Measurements from ENCODE around the gene C3. TPM values are rescaled to one million over a fixed set of nuclear protein-coding genes. Genes with fewer than 3 reads are reported as not detected.
"Not testable (repeated sequence)": the region's sequence is repeated elsewhere in the genome, so short reads cannot be mapped to it uniquely, and the experiment has no call there.

The C3 gene
- polyA plus RNA-seq, 2 donors, result 25.6 to 137 TPM

DNA sequence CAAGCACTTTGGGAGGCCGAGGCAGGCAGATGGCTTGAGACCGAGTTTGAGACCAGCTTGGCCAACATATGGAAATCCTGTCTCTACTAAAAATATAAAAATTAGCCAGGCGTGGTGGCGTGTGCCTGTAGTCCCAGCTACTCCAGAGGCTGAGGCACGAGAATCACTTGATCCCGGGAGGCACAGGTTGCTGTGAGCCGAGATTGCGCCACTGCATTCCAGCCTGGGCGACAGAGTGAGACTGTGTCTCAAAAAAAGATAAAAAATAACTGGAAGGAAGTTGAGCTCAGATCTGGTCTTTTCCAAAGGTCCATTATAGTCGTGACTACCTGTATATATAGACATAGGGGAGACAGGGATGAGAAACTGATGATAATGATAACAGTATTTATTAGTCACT is 28.1 kb upstream of the C3 start:
- 87 to 88% methylated on average over 10 of the region's 10 CpGs for WGBS, 2 donors
- not testable (repeated sequence) for H3K27ac ChIP-seq (ENCODE audit: low read depth in 2 of 2, low read length in 1 of 2); H3K27me3 ChIP-seq (ENCODE audit: control insufficient read depth in 1 of 2, insufficient read depth in 2 of 2, low read length in 2 of 2); H3K9me3 ChIP-seq (ENCODE audit: control insufficient read depth in 2 of 2, insufficient read depth in 1 of 2, low read depth in 1 of 2, low read length in 1 of 2); H3K4me3 ChIP-seq (ENCODE audit: low read depth in 1 of 2, low read length in 2 of 2)
- peaks cover 11 to 41% of the 10 kb centered on the region in 2 donors for H3K36me3 ChIP-seq (ENCODE audit: control insufficient read depth in 2 of 2, insufficient read depth in 2 of 2, low read length in 1 of 2)
- peaks cover 0 to 14% of the 10 kb centered on the region in 2 donors for H3K4me1 ChIP-seq (ENCODE audit: control insufficient read depth in 2 of 2, insufficient read depth in 2 of 2, low read length in 1 of 2)

GRCh38 chr19:6745965-6746364 is 25.5 kb upstream of the C3 start:
- Histone ChIP-seq H3K36me3 (ENCODE audit: control insufficient read depth in 2 of 2, insufficient read depth in 2 of 2, low read length in 1 of 2) (peaks cover 11 to 42% of the 10 kb centered on the region in 2 donors), H3K27ac (ENCODE audit: low read depth in 2 of 2, low read length in 1 of 2) (no peak overlapping the region), H3K4me3 (ENCODE audit: low read depth in 1 of 2, low read length in 2 of 2) (peak overlapping the region in 1 of 2 donors; percentile 25), H3K27me3 (ENCODE audit: control insufficient read depth in 1 of 2, insufficient read depth in 2 of 2, low read length in 2 of 2) (no peaks in the 10 kb centered on the region), H3K9me3 (ENCODE audit: control insufficient read depth in 2 of 2, insufficient read depth in 1 of 2, low read depth in 1 of 2, low read length in 1 of 2) (no peaks in the 10 kb centered on the region), H3K4me1 (ENCODE audit: control insufficient read depth in 2 of 2, insufficient read depth in 2 of 2, low read length in 1 of 2) (peaks cover 0 to 9% of the 10 kb centered on the region in 2 donors)
- 92 to 95% methylated on average over 24 of the region's 24 CpGs for WGBS, 2 donors

- Histone ChIP-seq H3K36me3 (ENCODE audit: control insufficient read depth in 2 of 2, insufficient read depth in 2 of 2, low read length in 1 of 2) (peaks cover 9 to 36% of the 10 kb centered on the region in 2 donors), H3K4me1 (ENCODE audit: control insufficient read depth in 2 of 2, insufficient read depth in 2 of 2, low read length in 1 of 2) (peaks cover 0 to 8% of the 10 kb centered on the region in 2 donors), H3K9me3 (ENCODE audit: control insufficient read depth in 2 of 2, insufficient read depth in 1 of 2, low read depth in 1 of 2, low read length in 1 of 2) (no peaks in the 10 kb centered on the region), H3K4me3 (ENCODE audit: low read depth in 1 of 2, low read length in 2 of 2) (peak overlapping the region; percentile 34 to 48), H3K27ac (ENCODE audit: low read depth in 2 of 2, low read length in 1 of 2) (peak overlapping the region; percentile 80 to 86), H3K27me3 (ENCODE audit: control insufficient read depth in 1 of 2, insufficient read depth in 2 of 2, low read length in 2 of 2) (no peaks in the 10 kb centered on the region)
- WGBS, 2 donors, result 27 to 38% methylated on average over 41 of the region's 41 CpGs
Observed at GRCh38 chr19:6744381-6745301, 24.2 kb upstream of the C3 start.

DNA sequence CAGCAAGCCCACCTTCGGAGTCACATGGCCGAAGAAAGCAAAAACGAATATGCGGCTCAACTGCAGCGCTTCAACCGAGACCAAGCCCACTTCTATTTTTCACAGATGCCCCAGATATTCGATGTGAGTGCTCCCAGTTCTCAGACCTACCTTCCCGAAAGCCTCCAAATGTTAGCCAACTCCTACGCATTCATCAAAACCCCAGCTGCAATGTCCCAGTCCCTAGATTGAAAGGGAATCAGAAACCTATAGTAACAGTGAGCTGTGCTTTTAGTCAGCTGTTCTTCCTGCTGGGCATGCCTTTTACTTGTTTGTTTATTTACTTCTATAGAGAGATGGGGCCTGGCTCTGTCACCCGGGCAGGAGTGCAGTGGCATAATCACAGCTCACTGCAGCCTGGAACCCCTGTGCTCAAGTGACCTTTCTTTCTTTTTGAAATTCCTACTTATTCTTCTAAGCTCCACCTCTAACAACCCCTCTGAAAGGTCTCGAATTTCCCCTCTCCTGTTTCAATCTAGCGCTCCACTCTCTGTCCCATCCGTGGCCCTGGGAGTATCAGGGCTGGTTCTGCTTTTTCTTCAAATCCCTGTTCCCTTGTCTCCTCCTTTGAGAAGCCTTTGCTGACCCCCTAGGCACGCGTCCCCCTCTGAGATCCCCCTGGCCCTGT is 23.4 kb upstream of the C3 start:
- Histone ChIP-seq H3K27ac (ENCODE audit: low read depth in 2 of 2, low read length in 1 of 2) (peak overlapping the region; percentile 80 to 86), H3K4me1 (ENCODE audit: control insufficient read depth in 2 of 2, insufficient read depth in 2 of 2, low read length in 1 of 2) (peaks cover 0 to 8% of the 10 kb centered on the region in 2 donors), H3K4me3 (ENCODE audit: low read depth in 1 of 2, low read length in 2 of 2) (peak overlapping the region; percentile 34 to 89), H3K36me3 (ENCODE audit: control insufficient read depth in 2 of 2, insufficient read depth in 2 of 2, low read length in 1 of 2) (peaks cover 9 to 31% of the 10 kb centered on the region in 2 donors), H3K9me3 (ENCODE audit: control insufficient read depth in 2 of 2, insufficient read depth in 1 of 2, low read depth in 1 of 2, low read length in 1 of 2) (no peaks in the 10 kb centered on the region), H3K27me3 (ENCODE audit: control insufficient read depth in 1 of 2, insufficient read depth in 2 of 2, low read length in 2 of 2) (no peaks in the 10 kb centered on the region)
- WGBS, 2 donors, result 86 to 88% methylated on average over 15 of the region's 15 CpGs

GRCh38 chr19:6743066-6743465 is 22.6 kb upstream of the C3 start:
- H3K36me3 ChIP-seq (ENCODE audit: control insufficient read depth in 2 of 2, insufficient read depth in 2 of 2, low read length in 1 of 2), result peaks cover 9 to 31% of the 10 kb centered on the region in 2 donors
- H3K27ac ChIP-seq (ENCODE audit: low read depth in 2 of 2, low read length in 1 of 2), result peak overlapping the region in 1 of 2 donors; percentile 62
- peaks cover 0 to 9% of the 10 kb centered on the region in 2 donors for H3K4me1 ChIP-seq (ENCODE audit: control insufficient read depth in 2 of 2, insufficient read depth in 2 of 2, low read length in 1 of 2)
- H3K27me3 ChIP-seq (ENCODE audit: control insufficient read depth in 1 of 2, insufficient read depth in 2 of 2, low read length in 2 of 2), result no peaks in the 10 kb centered on the region
- H3K4me3 ChIP-seq (ENCODE audit: low read depth in 1 of 2, low read length in 2 of 2), result peak overlapping the region; percentile 32 to 89
- no peaks in the 10 kb centered on the region for H3K9me3 ChIP-seq (ENCODE audit: control insufficient read depth in 2 of 2, insufficient read depth in 1 of 2, low read depth in 1 of 2, low read length in 1 of 2)
- 79 to 83% methylated on average over 7 of the region's 7 CpGs for WGBS, 2 donors

GRCh38 chr19:6740589-6741343 is 20.3 kb upstream of the C3 start:
- Histone ChIP-seq H3K27ac (ENCODE audit: low read depth in 2 of 2, low read length in 1 of 2) (peak overlapping the region; percentile 90 to 97), H3K36me3 (ENCODE audit: control insufficient read depth in 2 of 2, insufficient read depth in 2 of 2, low read length in 1 of 2) (peaks cover 5 to 19% of the 10 kb centered on the region in 2 donors), H3K9me3 (ENCODE audit: control insufficient read depth in 2 of 2, insufficient read depth in 1 of 2, low read depth in 1 of 2, low read length in 1 of 2) (no peaks in the 10 kb centered on the region), H3K4me1 (ENCODE audit: control insufficient read depth in 2 of 2, insufficient read depth in 2 of 2, low read length in 1 of 2) (peaks cover 0 to 11% of the 10 kb centered on the region in 2 donors), H3K4me3 (ENCODE audit: low read depth in 1 of 2, low read length in 2 of 2) (peak overlapping the region; percentile 85 to 89), H3K27me3 (ENCODE audit: control insufficient read depth in 1 of 2, insufficient read depth in 2 of 2, low read length in 2 of 2) (no peaks in the 10 kb centered on the region)
- 3% methylated on average over 35 to 46 of the region's 46 CpGs for WGBS, 2 donors

DNA sequence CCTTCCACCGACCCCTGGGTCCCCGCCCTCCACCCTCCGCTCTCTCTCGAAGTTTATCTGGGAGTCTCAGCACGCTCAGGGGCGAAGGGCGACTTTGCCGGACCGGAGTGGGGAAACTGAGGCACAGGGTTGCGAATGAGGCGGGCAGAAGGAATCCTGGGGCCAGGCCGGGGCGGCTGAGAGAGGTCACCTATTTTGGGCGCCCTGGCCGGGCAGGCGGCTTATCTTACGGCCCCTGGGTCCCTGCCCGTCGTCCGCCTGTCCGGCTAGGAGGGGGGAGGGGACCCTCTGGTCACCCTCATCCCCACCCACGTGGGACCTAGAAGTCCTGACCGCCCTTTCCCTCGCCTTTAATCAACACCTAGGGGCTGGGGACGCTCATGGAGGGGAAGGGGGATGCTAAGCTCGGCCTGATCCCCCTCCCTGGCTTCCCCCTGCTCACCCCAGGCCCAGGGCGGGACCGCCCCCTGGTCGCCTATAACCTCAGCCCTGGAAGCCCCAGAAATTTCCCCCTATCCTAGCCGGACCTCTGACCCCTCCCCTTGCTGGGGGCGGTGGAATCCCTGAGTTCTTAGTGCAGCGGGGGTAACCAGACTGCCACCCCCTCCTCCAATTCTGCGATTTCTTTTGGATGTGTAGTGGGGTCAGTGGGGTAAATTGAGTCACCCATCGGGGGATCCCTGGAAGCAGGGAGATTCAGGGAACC is 19.6 kb upstream of the C3 start:
- Histone ChIP-seq H3K27me3 (ENCODE audit: control insufficient read depth in 1 of 2, insufficient read depth in 2 of 2, low read length in 2 of 2) (no peaks in the 10 kb centered on the region), H3K9me3 (ENCODE audit: control insufficient read depth in 2 of 2, insufficient read depth in 1 of 2, low read depth in 1 of 2, low read length in 1 of 2) (no peaks in the 10 kb centered on the region), H3K27ac (ENCODE audit: low read depth in 2 of 2, low read length in 1 of 2) (peak overlapping the region; percentile 90 to 97), H3K36me3 (ENCODE audit: control insufficient read depth in 2 of 2, insufficient read depth in 2 of 2, low read length in 1 of 2) (peaks cover 5 to 15% of the 10 kb centered on the region in 2 donors), H3K4me3 (ENCODE audit: low read depth in 1 of 2, low read length in 2 of 2) (peak overlapping the region; percentile 85 to 89), H3K4me1 (ENCODE audit: control insufficient read depth in 2 of 2, insufficient read depth in 2 of 2, low read length in 1 of 2) (peaks cover 0 to 11% of the 10 kb centered on the region in 2 donors)
- 0 to 1% methylated on average over 31 to 34 of the region's 34 CpGs for WGBS, 2 donors

- H3K27ac ChIP-seq (ENCODE audit: low read depth in 2 of 2, low read length in 1 of 2), result peak within 1 kb of the TSS; percentile 92 to 99
- H3K4me3 ChIP-seq (ENCODE audit: low read depth in 1 of 2, low read length in 2 of 2), result peak within 1 kb of the TSS; percentile 85 to 89
- H3K27me3 ChIP-seq (ENCODE audit: control insufficient read depth in 1 of 2, insufficient read depth in 2 of 2, low read length in 2 of 2), result no peaks in the 10 kb centered on the region
- H3K4me1 ChIP-seq (ENCODE audit: control insufficient read depth in 2 of 2, insufficient read depth in 2 of 2, low read length in 1 of 2), result peaks cover 0 to 7% of the 10 kb centered on the region in 2 donors
- peaks cover 5 to 12% of the 10 kb centered on the region in 2 donors for H3K36me3 ChIP-seq (ENCODE audit: control insufficient read depth in 2 of 2, insufficient read depth in 2 of 2, low read length in 1 of 2)
- no peaks in the 10 kb centered on the region for H3K9me3 ChIP-seq (ENCODE audit: control insufficient read depth in 2 of 2, insufficient read depth in 1 of 2, low read depth in 1 of 2, low read length in 1 of 2)
- WGBS, 2 donors, result 0% methylated on average over 11 to 44 of the region's 47 CpGs
Observed at GRCh38 chr19:6739390-6739882, 19.0 kb upstream of the C3 start, which contains the start of gene TRIP10. TSS of gene TRIP10 (plus strand) at chr19:6739680. CDS start at chr19:6739762, 82 bp downstream.
